H9 (cell line): ENCODE data around the gene PTPRN2. TPM values are rescaled to one million over a fixed set of nuclear protein-coding genes. Genes with fewer than 3 reads are reported as not detected.

Experiments used
- DNase-seq: peaks from one replicate; pipeline ENCODE4 v3.0.0-alpha.2; 2017
- H2AFZ ChIP-seq: one replicate; pipeline ENCODE4 v1.6.1; 2013; ENCODE audit warnings: mild to moderate bottlenecking, low read length, control low read depth, moderate library complexity
- H2AK5ac ChIP-seq: 2 replicates; pipeline ENCODE4 v1.6.1; 2013; ENCODE audit warnings: low read length, control low read depth, mixed read lengths; ENCODE audit not compliant: insufficient read length
- H2BK120ac ChIP-seq: one replicate; pipeline ENCODE4 v1.6.1; 2013; ENCODE audit warnings: low read depth, mild to moderate bottlenecking, low read length, control low read depth, inconsistent platforms; ENCODE audit not compliant: poor library complexity, severe bottlenecking
- H2BK12ac ChIP-seq: 2 replicates; pipeline ENCODE4 v1.6.1; 2013; ENCODE audit warnings: low read length, control low read depth, mixed read lengths, low read depth; ENCODE audit not compliant: insufficient read length
- H2BK15ac ChIP-seq: 2 replicates; pipeline ENCODE4 v1.6.1; 2013; ENCODE audit warnings: low read depth, low read length, control low read depth
- H2BK20ac ChIP-seq: one replicate; pipeline ENCODE4 v1.6.1; 2013; ENCODE audit warnings: low read depth, mild to moderate bottlenecking, low read length, control low read depth, inconsistent platforms; ENCODE audit not compliant: poor library complexity, severe bottlenecking
- H2BK5ac ChIP-seq: 2 replicates; pipeline ENCODE4 v1.6.1; 2013; ENCODE audit warnings: low read length, control low read depth, mixed read lengths; ENCODE audit not compliant: insufficient read length
- H3K14ac ChIP-seq: 2 replicates; pipeline ENCODE4 v1.6.1; 2013; ENCODE audit warnings: low read length, control low read depth; ENCODE audit not compliant: insufficient read depth
- H3K18ac ChIP-seq: 2 replicates; pipeline ENCODE4 v1.6.1; 2013; ENCODE audit warnings: low read depth, mild to moderate bottlenecking, mixed read lengths, low read length, control low read depth; ENCODE audit not compliant: insufficient read length
- H3K23ac ChIP-seq: 2 replicates; pipeline ENCODE4 v1.6.1; 2013; ENCODE audit warnings: low read length, control low read depth, mixed read lengths, low read depth; ENCODE audit not compliant: insufficient read length
- H3K23me2 ChIP-seq: 2 replicates; pipeline ENCODE4 v1.6.1; 2013; ENCODE audit warnings: low read depth, mild to moderate bottlenecking, mixed read lengths, low read length, control low read depth; ENCODE audit not compliant: insufficient read length, poor library complexity, severe bottlenecking
- H3K27ac ChIP-seq: 2 replicates; pipeline ENCODE4 v1.5.1; 2013; ENCODE audit warnings: low read length, control low read depth, mixed read lengths, low read depth; ENCODE audit not compliant: insufficient read length
- H3K27me3 ChIP-seq: 2 replicates; pipeline ENCODE4 v1.6.1; 2013; ENCODE audit warnings: low read length, control low read depth, inconsistent platforms; ENCODE audit not compliant: insufficient read depth
- H3K4ac ChIP-seq: 2 replicates; pipeline ENCODE4 v1.6.1; 2013; ENCODE audit warnings: low read depth, mild to moderate bottlenecking, control low read depth, inconsistent platforms, low read length, moderate library complexity
- H3K4me1 ChIP-seq: 2 replicates; pipeline ENCODE4 v1.6.1; 2013; ENCODE audit warnings: low read length, control low read depth, inconsistent platforms; ENCODE audit not compliant: insufficient read depth
- H3K4me2 ChIP-seq: 2 replicates; pipeline ENCODE4 v1.6.1; 2013; ENCODE audit warnings: low read length, control low read depth, mixed read lengths; ENCODE audit not compliant: insufficient read length, insufficient read depth
- H3K56ac ChIP-seq: 2 replicates; pipeline ENCODE4 v1.6.1; 2013; ENCODE audit warnings: low read depth, mild to moderate bottlenecking, mixed read lengths, low read length, control low read depth; ENCODE audit not compliant: insufficient read length
- H3K79me1 ChIP-seq: 2 replicates; pipeline ENCODE4 v1.6.1; 2013; ENCODE audit warnings: low read depth, mild to moderate bottlenecking, moderate library complexity, low read length, control low read depth, inconsistent platforms; ENCODE audit not compliant: insufficient read depth, poor library complexity, severe bottlenecking
- H3K79me2 ChIP-seq: 2 replicates; pipeline ENCODE4 v1.6.1; 2013; ENCODE audit warnings: low read length, control low read depth, inconsistent platforms; ENCODE audit not compliant: insufficient read depth
- H3K9ac ChIP-seq: 2 replicates; pipeline ENCODE4 v1.6.1; 2013; ENCODE audit warnings: low read length, control low read depth, mixed read lengths; ENCODE audit not compliant: insufficient read length; ENCODE audit errors: extremely low read depth
- H3K9me3 ChIP-seq: one replicate; pipeline ENCODE4 v1.6.1; 2013; ENCODE audit warnings: low read depth, low read length, inconsistent platforms; ENCODE audit not compliant: control insufficient read depth
- H3T11ph ChIP-seq: one replicate; pipeline ENCODE4 v1.6.1; 2013; ENCODE audit warnings: mild to moderate bottlenecking, low read length, control low read depth, inconsistent platforms
- H4K20me1 ChIP-seq: one replicate; pipeline ENCODE4 v1.6.1; 2013; ENCODE audit not compliant: control insufficient read depth, insufficient read length, insufficient read depth
- H4K5ac ChIP-seq: 2 replicates; pipeline ENCODE4 v1.6.1; 2013; ENCODE audit warnings: low read depth, mild to moderate bottlenecking, mixed read lengths, low read length, control low read depth; ENCODE audit not compliant: insufficient read length
- H4K8ac ChIP-seq: replicated peaks from 2 replicates; pipeline ENCODE4 v1.6.1; 2013; ENCODE audit warnings: low read length, control low read depth, mixed read lengths, low read depth; ENCODE audit not compliant: insufficient read length
- H4K91ac ChIP-seq: 2 replicates; pipeline ENCODE4 v1.6.1; 2013; ENCODE audit warnings: low read depth, mild to moderate bottlenecking, moderate library complexity, mixed read lengths, low read length, control low read depth; ENCODE audit not compliant: insufficient read length
- H3K27ac Mint-ChIP-seq, 3 experiments: 2 replicates in 2 of 3; 3 replicates in 1 of 3; pipeline ENCODE4 v1.8.0; 2020 to 2021; ENCODE audit warnings: mixed read lengths in 3 of 3, mild to moderate bottlenecking in 1 of 3, moderate library complexity in 1 of 3
- H3K27me3 Mint-ChIP-seq: 2 replicates; pipeline ENCODE4 v1.8.0; 2021; ENCODE audit warnings: low read depth, mild to moderate bottlenecking, moderate library complexity, mixed read lengths
- H3K36me3 Mint-ChIP-seq, 3 experiments: 2 replicates in 2 of 3; 3 replicates in 1 of 3; pipeline ENCODE4 v1.8.0; 2020 to 2021; ENCODE audit warnings: low read depth in 3 of 3, mixed read lengths in 3 of 3; ENCODE audit not compliant: insufficient read depth in 1 of 3
- H3K4me1 Mint-ChIP-seq, 2 experiments: 2 replicates each; pipeline ENCODE4 v1.8.0; 2020; ENCODE audit warnings: mixed read lengths in 2 of 2
- H3K4me3 Mint-ChIP-seq, 2 experiments: 2 replicates in 1 of 2; 3 replicates in 1 of 2; pipeline ENCODE4 v1.8.0; 2020 to 2021; ENCODE audit warnings: mild to moderate bottlenecking in 2 of 2, mixed read lengths in 2 of 2, moderate library complexity in 1 of 2
- H3K9me3 Mint-ChIP-seq, 2 experiments: 2 replicates in 1 of 2; 3 replicates in 1 of 2; pipeline ENCODE4 v1.8.0; 2020; ENCODE audit warnings: mild to moderate bottlenecking in 2 of 2, mixed read lengths in 2 of 2, moderate library complexity in 1 of 2
- WGBS: extraction: QIAGEN DNeasy Blood & Tissue Kit; methylation state at CpG from one replicate; pipeline ENCODE4 v1.1.7; 2013; ENCODE audit warnings: missing lambda C conversion rate, low lambda C conversion rate, mixed read lengths; ENCODE audit not compliant: insufficient read length; ENCODE audit errors: extremely low coverage; 5-methylcytosine and 5-hydroxymethylcytosine counted together
- total RNA-seq: library from RNA; stranded (reverse); gene quantifications from 2 replicates; pipeline ENCODE4 v1.2.1, GENCODE V29; 2021
- TF ChIP-seq, protein P1 (sequence below): fragments of 200-600 bp; sonication (generic); conservative IDR thresholded peaks from 3 replicates; pipeline ENCODE4 v1.8.0; 2021; ENCODE audit warnings: antibody characterized with exemption, mild to moderate bottlenecking

The PTPRN2 gene
- total RNA-seq, 1 experiment from 2014 or later: 5.2 TPM

DNA sequence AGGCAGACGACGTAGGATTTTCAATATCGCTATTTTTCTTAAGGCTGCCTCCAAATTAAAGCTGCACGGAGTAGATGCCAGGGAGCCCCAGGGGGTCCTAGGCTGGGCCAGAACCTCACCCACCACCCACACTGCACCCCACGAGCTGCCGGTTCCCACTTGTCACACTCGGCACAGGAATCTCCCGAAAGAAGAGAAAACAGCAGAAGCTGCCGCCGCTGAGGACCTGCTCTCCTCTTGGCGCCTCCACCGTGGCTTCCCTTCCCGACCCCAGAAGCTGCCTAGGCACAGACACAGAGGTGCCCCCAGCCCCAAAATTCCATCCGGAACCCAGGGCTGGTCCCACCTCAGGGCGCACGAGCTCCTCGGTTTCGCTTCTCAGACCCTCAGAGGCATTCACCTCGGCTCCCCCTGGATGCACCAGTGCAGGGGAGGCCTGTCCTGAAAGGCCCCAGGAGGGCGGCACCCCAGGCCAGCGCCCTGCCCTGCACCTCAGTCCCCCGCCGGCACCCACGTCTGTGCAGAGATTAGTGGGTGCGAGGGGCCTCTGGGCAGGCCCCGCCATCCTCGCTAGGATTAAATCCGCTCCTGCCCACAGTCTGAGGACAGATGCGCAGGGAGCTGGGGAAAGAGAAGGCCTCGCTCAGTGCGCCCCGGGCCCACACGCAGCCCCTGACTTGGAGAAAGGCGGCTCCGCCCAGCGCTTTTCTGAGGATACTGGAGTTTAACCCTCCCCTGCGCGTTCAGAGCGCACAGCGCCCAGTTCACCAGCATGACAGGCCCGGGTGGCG lies 99.2 kb downstream of the PTPRN2 start:
- H2BK15ac ChIP-seq: no peak overlapping the region
- TF ChIP-seq, protein P1, sequence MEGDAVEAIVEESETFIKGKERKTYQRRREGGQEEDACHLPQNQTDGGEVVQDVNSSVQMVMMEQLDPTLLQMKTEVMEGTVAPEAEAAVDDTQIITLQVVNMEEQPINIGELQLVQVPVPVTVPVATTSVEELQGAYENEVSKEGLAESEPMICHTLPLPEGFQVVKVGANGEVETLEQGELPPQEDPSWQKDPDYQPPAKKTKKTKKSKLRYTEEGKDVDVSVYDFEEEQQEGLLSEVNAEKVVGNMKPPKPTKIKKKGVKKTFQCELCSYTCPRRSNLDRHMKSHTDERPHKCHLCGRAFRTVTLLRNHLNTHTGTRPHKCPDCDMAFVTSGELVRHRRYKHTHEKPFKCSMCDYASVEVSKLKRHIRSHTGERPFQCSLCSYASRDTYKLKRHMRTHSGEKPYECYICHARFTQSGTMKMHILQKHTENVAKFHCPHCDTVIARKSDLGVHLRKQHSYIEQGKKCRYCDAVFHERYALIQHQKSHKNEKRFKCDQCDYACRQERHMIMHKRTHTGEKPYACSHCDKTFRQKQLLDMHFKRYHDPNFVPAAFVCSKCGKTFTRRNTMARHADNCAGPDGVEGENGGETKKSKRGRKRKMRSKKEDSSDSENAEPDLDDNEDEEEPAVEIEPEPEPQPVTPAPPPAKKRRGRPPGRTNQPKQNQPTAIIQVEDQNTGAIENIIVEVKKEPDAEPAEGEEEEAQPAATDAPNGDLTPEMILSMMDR: no peak
- DNase-seq: no peak
- no peak overlapping the region for H2BK20ac ChIP-seq
- Mint-ChIP-seq H3K27me3 (no peaks in the 10 kb centered on the region; the same call in 1 of the 2 replicates), H3K9me3 (no peaks in the 10 kb centered on the region), H3K27ac (no peak overlapping the region; a peak in 1 of 7 replicates), H3K4me1 (peaks cover 17 to 20% of the 10 kb centered on the region in 2 experiments), H3K4me3 (no peak overlapping the region), H3K36me3 (0 out of 7 replicates have a peak, but pooled peaks cover 0 to 4% (median 0%) of the 10 kb centered on the region in 3 experiments)
- no peaks in the 10 kb centered on the region for H3K79me2 ChIP-seq
- no peaks in the 10 kb centered on the region for H3K9me3 ChIP-seq
- no peak overlapping the region for H2BK12ac ChIP-seq
- no peak overlapping the region for H3K4ac ChIP-seq
- H3K9ac ChIP-seq: no peak overlapping the region
- no peak overlapping the region for H3K14ac ChIP-seq
- H3K4me1 ChIP-seq: no peaks in the 10 kb centered on the region
- no peak overlapping the region for H4K5ac ChIP-seq
- no peak overlapping the region for H4K8ac ChIP-seq
- no peak overlapping the region for H3K27ac ChIP-seq
- no peak overlapping the region for H3K4me2 ChIP-seq
- no peak overlapping the region for H3T11ph ChIP-seq
- H3K56ac ChIP-seq: no peak overlapping the region
- no peaks in the 10 kb centered on the region for H4K20me1 ChIP-seq
- no peak overlapping the region for H3K18ac ChIP-seq
- H2AFZ ChIP-seq: no peak overlapping the region
- H3K27me3 ChIP-seq: no peaks in the 10 kb centered on the region
- no peak overlapping the region for H2BK5ac ChIP-seq
- no peak overlapping the region for H4K91ac ChIP-seq
- H3K23ac ChIP-seq: no peak overlapping the region
- WGBS: no CpG with 5 or more reads among the region's 42 CpGs
- peak overlapping the region; percentile 5 for H2BK120ac ChIP-seq
- H3K79me1 ChIP-seq: no peaks in the 10 kb centered on the region
- H3K23me2 ChIP-seq: no peaks in the 10 kb centered on the region
- H2AK5ac ChIP-seq: no peak overlapping the region
